Sigmoid colon (tissue), 7 donors: ENCODE data around the gene RETREG1. TPM values are rescaled to one million over a fixed set of nuclear protein-coding genes. Genes with fewer than 3 reads are reported as not detected.

Experiments used
- DNase-seq: peaks from one replicate; pipeline ENCODE4 v3.0.0-alpha.2; 2019
- H3K27ac ChIP-seq, 4 donors: fragments of 200-600 bp; sonication (generic); one replicate each; pipeline ENCODE4 v1.5.1; 2016 to 2019; ENCODE audit warnings: mild to moderate bottlenecking in 1 of 4
- H3K27me3 ChIP-seq, 3 donors: fragments of 200-600 bp; sonication (generic); one replicate each; pipeline ENCODE4 v1.5.1; 2019; ENCODE audit warnings: mild to moderate bottlenecking in 1 of 3
- H3K36me3 ChIP-seq, 4 donors: fragments of 200-600 bp; sonication (generic); one replicate each; pipeline ENCODE4 v1.5.1; 2016 to 2019
- H3K4me1 ChIP-seq, 4 donors: fragments of 200-600 bp; sonication (generic); one replicate each; pipeline ENCODE4 v1.5.1; 2017 to 2019
- H3K4me3 ChIP-seq, 4 donors: fragments of 200-600 bp; sonication (generic); one replicate each; pipeline ENCODE4 v1.5.1; 2017 to 2019; ENCODE audit warnings: mild to moderate bottlenecking in 2 of 4, moderate library complexity in 1 of 4
- H3K9me3 ChIP-seq, 4 donors: fragments of 200-600 bp in 3 of 4; sonication (generic) in 3 of 4; one replicate each; pipeline versions ENCODE4 v1.5.1 to v1.6.1; 2013 to 2019
- CTCF ChIP-seq, 4 experiments: fragments of 450-650 bp in 3 of 4; fragments of 200-600 bp in 1 of 4; IDR thresholded peaks; one replicate each; pipeline ENCODE4 v1.5.1; 2016 to 2019; ENCODE audit warnings: antibody characterized with exemption in 4 of 4, mild to moderate bottlenecking in 3 of 4, moderate library complexity in 2 of 4
- EP300 ChIP-seq, 4 donors: sonication (generic); formaldehyde crosslinking; IDR thresholded peaks; one replicate each; pipeline ENCODE4 v1.6.1; 2017; ENCODE audit warnings: antibody characterized with exemption in 4 of 4
- POLR2A ChIP-seq, 2 donors: fragments of 450-650 bp; IDR thresholded peaks; one replicate each; pipeline ENCODE4 v1.6.1; 2016; ENCODE audit warnings: antibody characterized with exemption in 2 of 2, mild to moderate bottlenecking in 2 of 2, moderate library complexity in 2 of 2
- POLR2AphosphoS5 ChIP-seq, 4 donors: sonication (generic); formaldehyde crosslinking; IDR thresholded peaks; one replicate each; pipeline ENCODE4 v1.6.1; 2017; ENCODE audit warnings: antibody characterized with exemption in 4 of 4
- WGBS, 2 donors: extraction: QIAGEN DNeasy Blood & Tissue Kit; methylation state at CpG; one replicate each; pipeline ENCODE4 v1.1.7; 2013; 5-methylcytosine and 5-hydroxymethylcytosine counted together
- intact Hi-C: fragments of 100-400 bp; cut with DNase I; formaldehyde crosslinking; loops from one replicate; pipeline ENCODE4 v1.15.1; 2023
- polyA plus RNA-seq, 3 donors: library from polyadenylated mRNA; stranded (reverse); fragments of 200-250 nt; gene quantifications; one replicate each; pipeline ENCODE4 v1.2.3, GENCODE V29; 2013
- total RNA-seq, 4 donors: library from RNA; depleted of rRNA; stranded (reverse); fragments of >200 nt; gene quantifications; one replicate each; pipeline ENCODE4 v1.1.0, GENCODE V29; 2016
- donor health status: healthy with polysubstance abuse.
- donor health status: Bipolar disorder and iron deficiency.
- donor health status: healthy.

The RETREG1 gene
- total and polyA plus RNA-seq, 7 donors = 10.8 to 21.2 (median 14.6) TPM

GRCh38 chr5:16505904-16506303 lies 110.9 kb downstream of the RETREG1 start:
- Histone ChIP-seq H3K9me3 (no peaks in the 10 kb centered on the region), H3K4me1 (peaks cover 0 to 11% (median 3%) of the 10 kb centered on the region in 4 donors), H3K4me3 (no peak overlapping the region), H3K36me3 (no peaks in the 10 kb centered on the region), H3K27me3 (no peaks in the 10 kb centered on the region), H3K27ac (no peak overlapping the region)
- no peak for TF ChIP-seq POLR2A (IDR thresholded peaks at IDR 0.05)
- TF ChIP-seq POLR2AphosphoS5 (IDR thresholded peaks at IDR 0.05) = no peak
- no peak for TF ChIP-seq EP300 (IDR thresholded peaks at IDR 0.05)
- TF ChIP-seq CTCF (IDR thresholded peaks at IDR 0.05) = no peak
- intact Hi-C loops = no loop called here
- 90% methylated on average over 6 of the region's 6 CpGs for WGBS, 2 donors
- DNase-seq = no peak

DNA sequence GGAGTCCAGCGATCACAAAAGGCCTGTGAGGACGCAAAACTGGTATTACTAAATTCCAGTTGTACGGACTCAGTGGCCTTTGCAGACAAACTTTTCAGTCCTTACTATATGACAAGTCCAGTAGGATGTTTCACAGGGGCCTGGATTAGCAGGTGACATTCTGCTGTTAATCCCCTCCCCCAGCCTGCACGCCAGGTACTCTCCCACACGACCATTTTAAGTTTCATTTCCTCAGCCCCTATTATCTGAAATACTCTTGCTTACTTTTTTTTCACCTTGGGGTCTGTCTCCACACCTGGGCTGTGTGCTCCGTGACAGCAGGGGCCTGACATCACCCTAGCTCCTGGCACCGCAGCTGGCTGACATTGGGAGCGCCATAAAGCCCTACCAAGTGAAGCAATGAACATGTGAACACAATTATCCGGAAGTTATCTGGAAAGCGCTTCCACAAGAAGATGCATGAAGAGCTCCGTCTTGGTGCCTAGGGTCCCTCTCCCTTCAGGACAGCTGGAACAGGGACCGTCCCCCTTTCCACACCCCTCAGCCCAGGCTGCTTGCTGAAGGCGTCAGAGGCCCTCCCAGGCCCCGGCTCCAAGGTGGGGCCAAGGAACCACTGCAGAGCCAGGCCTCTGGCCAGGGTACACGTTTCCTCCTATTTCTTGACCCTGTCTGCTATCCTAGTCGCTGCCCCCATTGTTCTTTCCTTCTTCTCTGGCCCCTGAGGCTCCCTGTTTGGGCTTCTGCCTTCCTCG lies 111.5 kb downstream of the RETREG1 start:
- H3K27me3 ChIP-seq = no peaks in the 10 kb centered on the region
- WGBS, 2 donors = 87 to 90% methylated on average over 17 of the region's 17 CpGs
- no peaks in the 10 kb centered on the region for H3K36me3 ChIP-seq
- DNase-seq = no peak
- H3K27ac ChIP-seq = no peak overlapping the region
- no peaks in the 10 kb centered on the region for H3K9me3 ChIP-seq
- intact Hi-C loops = no loop called here
- H3K4me1 ChIP-seq = peaks cover 0 to 11% (median 3%) of the 10 kb centered on the region in 4 donors
- TF ChIP-seq POLR2AphosphoS5 (IDR thresholded peaks at IDR 0.05) = no peak
- no peak for TF ChIP-seq EP300 (IDR thresholded peaks at IDR 0.05)
- no peak for TF ChIP-seq CTCF (IDR thresholded peaks at IDR 0.05)
- TF ChIP-seq POLR2A (IDR thresholded peaks at IDR 0.05) = no peak
- no peak overlapping the region for H3K4me3 ChIP-seq

GRCh38 chr5:16504571-16504970 lies 112.2 kb downstream of the RETREG1 start:
- H3K36me3 ChIP-seq = no peaks in the 10 kb centered on the region
- no peaks in the 10 kb centered on the region for H3K27me3 ChIP-seq
- no peak overlapping the region for H3K4me3 ChIP-seq
- no peaks in the 10 kb centered on the region for H3K9me3 ChIP-seq
- DNase-seq = no peak
- H3K4me1 ChIP-seq = peaks cover 0 to 11% (median 3%) of the 10 kb centered on the region in 4 donors
- no peak overlapping the region for H3K27ac ChIP-seq
- WGBS, 2 donors = 92 to 94% methylated on average over 10 of the region's 10 CpGs
- TF ChIP-seq POLR2A (IDR thresholded peaks at IDR 0.05) = no peak
- TF ChIP-seq EP300 (IDR thresholded peaks at IDR 0.05) = no peak
- TF ChIP-seq CTCF (IDR thresholded peaks at IDR 0.05) = no peak
- no peak for TF ChIP-seq POLR2AphosphoS5 (IDR thresholded peaks at IDR 0.05)
- intact Hi-C loops = no loop called here

DNA sequence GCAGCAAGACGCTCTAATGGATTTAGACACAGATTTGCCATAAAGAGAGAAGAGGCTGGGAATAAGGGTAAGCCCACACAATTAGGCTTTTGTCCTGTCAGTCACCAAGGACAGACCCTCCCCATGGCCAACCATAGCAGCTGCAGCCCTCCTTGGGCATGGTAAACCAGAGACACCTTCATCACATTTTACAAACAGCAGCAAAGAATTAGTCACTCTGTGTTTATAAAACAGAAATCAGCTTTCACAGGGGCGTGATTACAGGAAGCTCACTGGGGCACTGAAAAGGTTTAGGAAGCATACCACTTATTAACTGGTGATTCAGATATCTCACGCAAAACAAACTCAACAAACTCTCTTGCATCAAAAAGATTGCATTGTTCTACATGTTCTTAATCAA lies 113.9 kb downstream of the RETREG1 start:
- Histone ChIP-seq H3K27me3 (no peaks in the 10 kb centered on the region), H3K4me3 (no peak overlapping the region), H3K36me3 (no peaks in the 10 kb centered on the region), H3K9me3 (no peaks in the 10 kb centered on the region), H3K4me1 (peaks cover 0 to under 1% (median 0%) of the 10 kb centered on the region in 4 donors), H3K27ac (no peak overlapping the region)
- WGBS, 2 donors = 83% methylated on average over 3 of the region's 3 CpGs
- intact Hi-C loops = no loop called here
- no peak for DNase-seq
- TF ChIP-seq POLR2AphosphoS5 (IDR thresholded peaks at IDR 0.05) (no peak), POLR2A (IDR thresholded peaks at IDR 0.05) (no peak), EP300 (IDR thresholded peaks at IDR 0.05) (no peak), CTCF (IDR thresholded peaks at IDR 0.05) (no peak)
